GM18858 (cell line): ENCODE data around the gene INSYN2A.

Source experiments
- ATAC-seq: cut with Tn5 transposase; IDR thresholded peaks from one replicate; pipeline ENCODE4 v1.9.1; 2021; ENCODE audit not compliant: unreplicated experiment

The INSYN2A gene

DNA sequence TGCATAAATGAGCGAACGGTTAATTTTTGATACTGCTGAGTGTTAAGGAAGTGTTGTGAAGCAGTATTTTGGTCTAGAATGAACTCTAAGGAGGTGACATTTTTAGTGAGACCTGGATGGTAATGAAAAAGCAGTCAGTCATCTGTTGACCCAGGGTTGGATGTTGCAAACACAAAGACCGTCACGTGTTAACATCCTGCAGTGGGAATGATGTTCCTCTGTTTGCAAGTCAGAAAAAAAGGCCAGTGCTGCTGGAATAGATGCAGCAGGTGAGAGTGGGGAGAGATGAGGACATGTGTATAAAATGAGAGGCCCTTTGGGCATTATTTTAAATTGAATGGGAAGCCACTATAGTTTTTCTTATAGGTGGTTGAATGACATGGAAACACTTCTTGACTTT, 39.3 kb downstream of the INSYN2A start:
- no peak for ATAC-seq

- ATAC-seq = no peak
Measured at GRCh38 chr10:127154831-127155620, 41.4 kb downstream of the INSYN2A start.

DNA sequence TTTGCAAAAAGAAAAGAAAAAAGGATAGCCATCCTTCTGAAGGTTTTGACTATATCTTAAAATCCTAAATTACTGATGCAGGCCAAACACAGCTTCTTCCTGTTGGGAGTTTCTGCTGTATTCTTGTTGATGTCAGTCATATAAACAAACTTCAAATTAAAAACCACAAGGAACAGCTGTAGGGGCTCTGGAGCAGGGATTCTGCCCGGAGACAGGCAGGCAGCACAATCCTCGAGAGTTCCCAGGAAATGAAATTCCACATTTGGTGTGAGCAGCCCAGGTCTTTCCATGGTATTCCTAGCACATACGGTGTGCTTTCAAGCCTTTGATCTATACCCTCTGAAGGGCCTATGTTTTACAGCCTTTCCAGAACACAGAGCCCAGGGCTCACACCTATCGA, 43.2 kb downstream of the INSYN2A start:
- ATAC-seq = no peak

- no peak for ATAC-seq
Measured at GRCh38 chr10:127151981-127152699, 44.3 kb downstream of the INSYN2A start.

DNA sequence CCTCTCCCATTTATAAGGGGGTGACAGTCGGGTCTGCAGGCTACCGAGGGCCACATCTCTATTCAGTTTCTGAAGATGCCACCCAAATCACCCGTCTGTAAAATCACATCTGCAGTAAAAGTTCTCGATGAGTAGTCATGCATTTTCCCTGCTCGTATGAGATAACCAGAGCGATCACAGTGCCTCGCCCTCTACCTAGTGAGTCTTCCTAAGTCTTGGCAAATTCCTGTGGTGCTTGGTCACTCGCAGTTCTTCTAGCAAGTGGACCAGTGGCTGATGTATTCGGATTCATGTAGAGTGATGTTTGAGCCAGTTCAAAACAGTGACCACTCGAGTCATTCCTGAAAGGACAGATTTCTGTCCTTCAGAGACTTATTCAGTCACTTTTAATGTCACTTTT, 44.9 kb downstream of the INSYN2A start:
- no peak for ATAC-seq

DNA sequence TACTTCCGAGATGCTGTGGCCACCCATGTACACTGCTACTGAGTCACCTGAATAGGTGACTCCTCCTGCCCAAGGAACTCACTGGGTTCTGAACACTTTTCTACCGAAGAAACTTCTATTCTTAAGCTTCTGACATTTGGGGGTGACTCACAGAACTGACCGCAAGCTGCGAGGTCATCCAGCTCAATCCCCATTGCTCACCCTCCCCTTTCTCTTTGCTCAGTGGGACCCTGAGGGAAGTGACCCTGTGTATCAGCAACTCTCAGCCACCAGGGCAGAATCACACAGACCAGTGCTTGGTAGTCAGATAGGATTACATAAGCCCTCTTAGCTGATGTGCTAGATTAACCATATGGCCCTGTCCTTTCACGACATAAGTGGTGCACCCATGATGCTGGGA, 46.3 kb downstream of the INSYN2A start:
- ATAC-seq = no peak

DNA sequence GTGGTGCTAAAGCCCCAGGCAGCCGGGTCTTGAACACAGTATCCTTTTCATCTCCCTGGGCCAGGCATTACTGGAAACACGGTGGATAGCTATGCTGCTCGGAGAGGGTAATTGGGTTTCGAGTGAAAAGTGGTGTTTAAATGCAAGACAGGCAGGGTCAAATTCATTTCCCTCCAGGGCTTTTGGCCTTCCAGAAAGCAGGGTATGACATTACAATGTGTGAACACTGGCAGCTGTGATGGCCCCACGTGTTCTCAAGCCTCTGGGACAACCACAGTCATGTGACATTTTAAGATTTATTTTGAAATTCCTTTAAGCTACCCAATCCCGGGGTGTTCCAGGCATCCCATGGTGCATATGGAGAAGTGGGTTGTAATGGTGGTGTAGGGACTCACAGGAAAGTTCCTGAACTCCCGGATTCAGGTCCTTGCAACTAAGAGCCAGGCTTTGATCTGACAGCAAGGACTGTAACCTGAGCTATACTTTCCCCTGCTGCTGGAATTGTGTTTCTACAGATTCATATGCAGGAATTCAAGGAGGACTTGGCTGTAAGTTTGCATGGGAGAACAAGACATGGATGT, 46.8 kb downstream of the INSYN2A start:
- no peak for ATAC-seq

GRCh38 chr10:127148933-127149220, 47.5 kb downstream of the INSYN2A start:
- ATAC-seq = no peak

DNA sequence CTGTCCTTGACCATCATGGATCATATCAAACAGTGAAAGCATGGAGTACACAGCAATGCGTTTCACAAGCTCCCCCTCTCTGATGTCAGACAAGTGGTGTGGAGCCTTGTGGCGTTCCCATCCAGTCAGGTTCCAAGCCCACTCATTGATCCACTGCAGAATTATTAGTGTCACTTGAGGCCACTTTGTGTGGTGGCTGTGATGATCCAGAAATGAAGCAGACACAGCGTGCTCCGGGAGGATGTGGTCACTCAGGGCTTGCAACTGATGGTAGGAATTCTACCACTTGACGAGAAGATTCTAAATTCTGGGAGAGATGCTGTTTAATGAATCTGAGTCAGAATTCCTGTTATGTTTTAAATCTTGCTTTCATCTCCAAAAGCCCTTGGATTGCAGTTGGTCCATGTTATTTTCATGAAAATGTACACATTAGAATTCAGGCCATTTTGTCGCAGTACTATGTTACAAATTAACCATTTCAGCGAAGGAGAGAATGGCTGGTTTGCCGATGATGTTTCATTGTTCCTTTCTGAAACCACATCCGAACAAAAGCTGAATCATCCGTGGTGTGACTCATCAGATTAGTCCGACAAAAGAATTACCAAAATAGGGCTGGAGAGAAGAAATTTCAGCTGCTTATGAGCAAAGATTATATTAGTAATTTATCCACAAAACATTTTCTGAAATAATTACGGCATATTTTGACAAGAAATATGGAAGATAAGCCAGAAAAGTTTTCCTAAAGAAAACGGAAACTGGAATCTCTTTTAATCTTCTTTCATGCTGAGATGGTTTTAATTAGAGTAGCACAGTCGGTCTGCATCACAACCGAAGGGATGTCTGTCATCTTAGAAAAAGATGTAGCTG, 48.1 kb downstream of the INSYN2A start:
- ATAC-seq = no peak

DNA sequence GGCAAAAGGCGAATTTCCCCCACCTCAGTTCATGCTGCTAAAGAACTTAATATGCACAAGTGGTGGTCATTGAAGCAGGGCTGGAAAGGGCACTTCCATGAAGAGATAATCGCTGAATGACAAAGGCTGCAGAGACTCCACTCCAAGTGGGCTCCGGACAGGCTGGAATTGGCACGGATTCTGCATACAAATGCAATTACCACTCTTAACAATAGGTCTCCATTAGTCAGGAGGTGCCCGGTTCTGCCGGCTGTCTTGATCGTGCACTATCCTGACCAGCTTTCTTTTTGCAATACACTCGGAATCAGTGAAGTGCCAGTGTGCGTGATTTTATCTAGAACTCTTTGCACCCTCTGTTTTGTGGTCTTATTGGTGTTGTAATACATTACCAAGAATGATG, 49.7 kb downstream of the INSYN2A start:
- no peak for ATAC-seq
